Measurements from ENCODE around the gene RTN4.

RTN4 gene

DNA sequence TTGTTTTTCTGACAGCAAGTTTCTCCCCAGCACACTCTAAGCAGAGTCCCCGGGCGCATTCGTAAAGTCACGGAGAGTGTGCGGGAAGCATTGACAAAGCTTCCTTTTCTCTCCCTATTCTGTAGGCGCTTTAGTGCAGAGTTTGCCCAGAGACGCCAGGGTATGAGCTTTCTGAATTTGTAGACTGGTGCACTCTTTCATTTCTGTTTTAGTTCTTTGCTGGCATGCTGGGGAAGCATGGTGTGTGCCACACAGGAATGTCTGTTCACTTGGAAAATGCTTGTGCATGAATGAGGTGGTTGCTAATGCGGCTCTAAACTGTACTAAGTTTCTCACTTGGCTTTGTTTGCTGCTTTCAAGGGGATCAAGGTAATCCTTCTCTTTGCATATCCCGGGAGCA, 102.6 kb downstream of the RTN4 start:
- TF ChIP-seq, protein P1, sequence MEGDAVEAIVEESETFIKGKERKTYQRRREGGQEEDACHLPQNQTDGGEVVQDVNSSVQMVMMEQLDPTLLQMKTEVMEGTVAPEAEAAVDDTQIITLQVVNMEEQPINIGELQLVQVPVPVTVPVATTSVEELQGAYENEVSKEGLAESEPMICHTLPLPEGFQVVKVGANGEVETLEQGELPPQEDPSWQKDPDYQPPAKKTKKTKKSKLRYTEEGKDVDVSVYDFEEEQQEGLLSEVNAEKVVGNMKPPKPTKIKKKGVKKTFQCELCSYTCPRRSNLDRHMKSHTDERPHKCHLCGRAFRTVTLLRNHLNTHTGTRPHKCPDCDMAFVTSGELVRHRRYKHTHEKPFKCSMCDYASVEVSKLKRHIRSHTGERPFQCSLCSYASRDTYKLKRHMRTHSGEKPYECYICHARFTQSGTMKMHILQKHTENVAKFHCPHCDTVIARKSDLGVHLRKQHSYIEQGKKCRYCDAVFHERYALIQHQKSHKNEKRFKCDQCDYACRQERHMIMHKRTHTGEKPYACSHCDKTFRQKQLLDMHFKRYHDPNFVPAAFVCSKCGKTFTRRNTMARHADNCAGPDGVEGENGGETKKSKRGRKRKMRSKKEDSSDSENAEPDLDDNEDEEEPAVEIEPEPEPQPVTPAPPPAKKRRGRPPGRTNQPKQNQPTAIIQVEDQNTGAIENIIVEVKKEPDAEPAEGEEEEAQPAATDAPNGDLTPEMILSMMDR (IDR thresholded peaks at IDR 0.05; ENCODE audit: low read depth, low read length, missing control alignments) = no peak
- DNase-seq (ENCODE audit: extremely low read depth, low read depth) = no peak
- H3K4me3 ChIP-seq (replicated peaks; ENCODE audit: low read depth, low read length) = no peak overlapping the region

DNA sequence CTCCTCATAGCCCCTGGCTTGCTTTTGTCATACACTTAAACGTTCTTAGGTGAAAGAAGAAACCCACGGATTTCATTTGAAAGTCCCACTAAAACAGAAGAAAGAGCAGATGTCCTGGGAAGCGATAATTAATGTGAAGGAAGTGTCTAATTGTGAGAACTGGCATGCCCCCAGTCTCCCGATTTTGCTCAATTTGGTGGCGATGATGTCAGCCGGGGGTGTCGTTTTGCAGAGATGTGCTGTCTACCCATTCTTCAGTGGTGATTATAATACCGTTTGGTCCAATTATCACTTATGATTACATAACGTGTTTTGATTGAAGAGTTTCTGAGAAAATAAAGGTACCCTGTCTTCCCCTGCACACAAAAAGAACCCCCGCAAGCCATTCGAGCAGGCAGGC, 103.1 kb downstream of the RTN4 start:
- DNase-seq (ENCODE audit: extremely low read depth, low read depth) = no peak
- H3K4me3 ChIP-seq (replicated peaks; ENCODE audit: low read depth, low read length) = no peak overlapping the region
- TF ChIP-seq, protein P1 (IDR thresholded peaks at IDR 0.05; ENCODE audit: low read depth, low read length, missing control alignments) = no peak

DNA sequence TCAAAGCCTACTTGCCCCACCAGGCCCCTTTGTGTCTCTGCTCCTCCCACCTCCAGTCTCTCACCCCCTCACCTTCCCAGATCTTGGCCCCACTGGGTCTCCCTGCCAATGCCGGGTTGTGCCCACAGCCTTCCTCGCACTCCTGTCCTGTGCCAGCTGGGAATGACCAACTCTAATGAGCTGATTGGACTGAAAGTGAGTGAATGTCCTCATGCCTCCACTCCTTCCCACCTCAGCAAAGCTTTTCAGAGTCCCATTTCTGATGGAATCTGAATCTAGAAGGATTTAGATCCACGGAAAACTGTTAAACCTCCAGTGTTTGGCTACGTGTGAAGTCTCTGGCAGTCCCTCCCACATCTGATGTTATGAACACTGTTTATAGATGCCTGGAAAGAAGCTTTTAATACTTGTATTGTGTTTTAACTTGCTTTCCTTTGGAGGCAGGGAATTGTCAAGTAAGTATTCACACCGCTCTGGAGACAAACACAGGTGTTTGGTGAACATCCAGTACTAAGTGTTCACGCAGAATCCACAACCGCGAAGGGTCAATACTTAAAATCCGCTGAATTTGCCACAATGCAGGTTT, 103.9 kb downstream of the RTN4 start:
- no peak overlapping the region for H3K4me3 ChIP-seq (replicated peaks; ENCODE audit: low read depth, low read length)
- TF ChIP-seq, protein P1 (IDR thresholded peaks at IDR 0.05; ENCODE audit: low read depth, low read length, missing control alignments) = no peak
- no peak for DNase-seq (ENCODE audit: extremely low read depth, low read depth)

DNA sequence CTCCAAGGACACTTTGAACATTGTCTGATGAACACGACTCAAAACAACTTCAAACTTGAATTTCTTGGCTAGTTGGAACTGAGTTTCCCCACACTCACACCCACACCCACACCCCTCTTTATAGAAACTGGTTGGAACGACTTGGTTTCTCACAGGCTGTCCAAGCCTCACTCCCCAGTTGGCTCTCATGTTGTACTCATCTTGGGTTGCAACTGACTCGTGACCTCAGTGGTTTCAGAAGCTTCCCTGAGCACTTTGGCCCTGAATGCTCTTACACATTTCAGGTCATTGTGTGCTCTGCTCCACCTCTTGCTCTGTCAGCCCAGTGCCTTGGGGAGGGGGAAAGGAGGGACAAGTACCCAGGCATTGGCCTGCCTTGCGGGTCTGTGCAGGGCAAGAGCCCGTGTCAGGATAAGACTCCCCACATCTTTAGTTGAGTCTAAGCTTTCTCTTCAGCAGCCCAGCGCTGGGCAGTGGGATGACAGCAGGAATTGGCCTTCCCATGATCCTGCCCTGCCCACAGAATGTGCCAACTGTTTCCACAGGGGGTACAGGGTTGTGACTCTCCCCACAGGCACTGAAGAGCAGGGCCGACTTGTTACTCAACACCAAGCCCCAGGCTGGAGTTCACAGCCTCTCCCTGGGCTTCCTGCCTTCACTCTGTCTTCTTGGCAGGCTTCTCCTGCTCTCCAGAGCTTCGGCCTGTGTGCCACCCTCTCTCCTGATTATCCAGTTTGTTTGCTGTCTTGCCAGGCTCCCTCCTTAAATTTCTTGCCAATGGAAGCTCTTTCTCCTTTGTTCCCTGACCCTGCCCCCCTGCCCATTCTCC, 104.6 kb downstream of the RTN4 start:
- H3K4me3 ChIP-seq (replicated peaks; ENCODE audit: low read depth, low read length) = no peak overlapping the region
- DNase-seq (ENCODE audit: extremely low read depth, low read depth) = no peak
- TF ChIP-seq, protein P1 (IDR thresholded peaks at IDR 0.05; ENCODE audit: low read depth, low read length, missing control alignments) = no peak

- H3K4me3 ChIP-seq (replicated peaks; ENCODE audit: low read depth, low read length) = no peak overlapping the region
- no peak for DNase-seq (ENCODE audit: extremely low read depth, low read depth)
- TF ChIP-seq, protein P1 (IDR thresholded peaks at IDR 0.05; ENCODE audit: low read depth, low read length, missing control alignments) = no peak
These were observed 105.4 kb downstream of the RTN4 start for GRCh38 chr2:54944724-54945326.

GRCh38 chr2:54942373-54942772, 107.9 kb downstream of the RTN4 start:
- TF ChIP-seq, protein P1 (IDR thresholded peaks at IDR 0.05; ENCODE audit: low read depth, low read length, missing control alignments) = no peak
- no peak for DNase-seq (ENCODE audit: extremely low read depth, low read depth)
- H3K4me3 ChIP-seq (replicated peaks; ENCODE audit: low read depth, low read length) = no peak overlapping the region

Data from HFF-Myc (cell line).